Measurements from ENCODE around the gene CACNA1G. TPM values are rescaled to one million over a fixed set of nuclear protein-coding genes. Genes with fewer than 3 reads are reported as not detected.

Gene CACNA1G
- total RNA-seq, 6 donors from 2014 or later: under 0.01 to 0.37 (median 0.11) TPM; not detected in 2

GRCh38 chr17:50653738-50654137 is 93.2 kb downstream of the CACNA1G start:
- ATAC-seq (ENCODE audit: low FRiP score in 2 of 2): peak in 1 of 2 donors; percentile 65
- Histone ChIP-seq H3K27ac (no peak overlapping the region), H3K9me3 (peaks cover 0 to 3% (median 0%) of the 10 kb centered on the region in 4 donors), H3K27me3 (no peaks in the 10 kb centered on the region), H3K36me3 (no peaks in the 10 kb centered on the region), H3K4me3 (no peak overlapping the region), H3K4me1 (peaks cover 0 to 5% (median 2%) of the 10 kb centered on the region in 4 donors)
- 60 to 80% methylated on average over 3 of the region's 3 CpGs for WGBS, 2 donors
- no peak for TF ChIP-seq POLR2AphosphoS5 (IDR thresholded peaks at IDR 0.05)
- no peak for TF ChIP-seq POLR2A (IDR thresholded peaks at IDR 0.05)
- TF ChIP-seq, protein P1, sequence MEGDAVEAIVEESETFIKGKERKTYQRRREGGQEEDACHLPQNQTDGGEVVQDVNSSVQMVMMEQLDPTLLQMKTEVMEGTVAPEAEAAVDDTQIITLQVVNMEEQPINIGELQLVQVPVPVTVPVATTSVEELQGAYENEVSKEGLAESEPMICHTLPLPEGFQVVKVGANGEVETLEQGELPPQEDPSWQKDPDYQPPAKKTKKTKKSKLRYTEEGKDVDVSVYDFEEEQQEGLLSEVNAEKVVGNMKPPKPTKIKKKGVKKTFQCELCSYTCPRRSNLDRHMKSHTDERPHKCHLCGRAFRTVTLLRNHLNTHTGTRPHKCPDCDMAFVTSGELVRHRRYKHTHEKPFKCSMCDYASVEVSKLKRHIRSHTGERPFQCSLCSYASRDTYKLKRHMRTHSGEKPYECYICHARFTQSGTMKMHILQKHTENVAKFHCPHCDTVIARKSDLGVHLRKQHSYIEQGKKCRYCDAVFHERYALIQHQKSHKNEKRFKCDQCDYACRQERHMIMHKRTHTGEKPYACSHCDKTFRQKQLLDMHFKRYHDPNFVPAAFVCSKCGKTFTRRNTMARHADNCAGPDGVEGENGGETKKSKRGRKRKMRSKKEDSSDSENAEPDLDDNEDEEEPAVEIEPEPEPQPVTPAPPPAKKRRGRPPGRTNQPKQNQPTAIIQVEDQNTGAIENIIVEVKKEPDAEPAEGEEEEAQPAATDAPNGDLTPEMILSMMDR (IDR thresholded peaks at IDR 0.05): no peak
- no peak for TF ChIP-seq EP300 (IDR thresholded peaks at IDR 0.05)
- DNase-seq: peak in 1 of 2 donors; percentile 60

DNA sequence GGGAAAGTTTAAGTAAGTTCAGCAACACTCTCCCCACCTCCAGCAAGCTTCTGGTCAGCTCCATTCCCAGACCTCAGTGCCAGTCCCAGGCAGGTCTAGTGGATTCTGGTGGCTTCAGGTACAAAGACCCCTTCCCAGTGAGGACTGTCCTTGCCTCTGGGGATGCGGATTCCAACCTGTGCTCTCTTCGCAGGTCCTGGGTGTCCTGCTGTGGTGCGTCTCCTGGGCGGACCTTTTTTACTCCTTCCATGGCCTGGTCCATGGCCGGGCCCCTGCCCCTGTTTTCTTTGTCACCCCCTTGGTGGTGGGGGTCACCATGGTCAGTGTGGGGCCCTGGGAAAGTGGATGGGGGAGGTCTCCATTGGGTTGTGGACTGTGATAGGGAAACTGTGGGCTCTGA is 96.0 kb downstream of the CACNA1G start:
- H3K27ac ChIP-seq: no peak overlapping the region
- no peak for ATAC-seq (ENCODE audit: low FRiP score in 2 of 2)
- no peak for TF ChIP-seq EP300 (IDR thresholded peaks at IDR 0.05)
- TF ChIP-seq, protein P1 (IDR thresholded peaks at IDR 0.05): no peak
- no peak for TF ChIP-seq POLR2AphosphoS5 (IDR thresholded peaks at IDR 0.05)
- 70 to 95% methylated on average over 2 to 5 of the region's 5 CpGs for WGBS, 2 donors
- peaks cover 0 to 3% (median 0%) of the 10 kb centered on the region in 4 donors for H3K9me3 ChIP-seq
- no peak overlapping the region for H3K4me3 ChIP-seq
- H3K27me3 ChIP-seq: no peaks in the 10 kb centered on the region
- DNase-seq: no peak
- H3K4me1 ChIP-seq: peaks cover 23 to 32% (median 27%) of the 10 kb centered on the region in 4 donors
- no peaks in the 10 kb centered on the region for H3K36me3 ChIP-seq

GRCh38 chr17:50657054-50657453 is 96.5 kb downstream of the CACNA1G start:
- H3K4me1 ChIP-seq: peaks cover 29 to 37% (median 33%) of the 10 kb centered on the region in 4 donors
- no peak for ATAC-seq (ENCODE audit: low FRiP score in 2 of 2)
- no peak for DNase-seq
- H3K9me3 ChIP-seq: peaks cover 0 to 3% (median 0%) of the 10 kb centered on the region in 4 donors
- 96 to 98% methylated on average over 6 to 7 of the region's 7 CpGs for WGBS, 2 donors
- H3K27ac ChIP-seq: no peak overlapping the region
- TF ChIP-seq POLR2AphosphoS5 (IDR thresholded peaks at IDR 0.05) (no peak), POLR2A (IDR thresholded peaks at IDR 0.05) (no peak), EP300 (IDR thresholded peaks at IDR 0.05) (no peak)
- TF ChIP-seq, protein P1 (IDR thresholded peaks at IDR 0.05): no peak
- H3K36me3 ChIP-seq: no peaks in the 10 kb centered on the region
- H3K4me3 ChIP-seq: no peak overlapping the region
- H3K27me3 ChIP-seq: no peaks in the 10 kb centered on the region

DNA sequence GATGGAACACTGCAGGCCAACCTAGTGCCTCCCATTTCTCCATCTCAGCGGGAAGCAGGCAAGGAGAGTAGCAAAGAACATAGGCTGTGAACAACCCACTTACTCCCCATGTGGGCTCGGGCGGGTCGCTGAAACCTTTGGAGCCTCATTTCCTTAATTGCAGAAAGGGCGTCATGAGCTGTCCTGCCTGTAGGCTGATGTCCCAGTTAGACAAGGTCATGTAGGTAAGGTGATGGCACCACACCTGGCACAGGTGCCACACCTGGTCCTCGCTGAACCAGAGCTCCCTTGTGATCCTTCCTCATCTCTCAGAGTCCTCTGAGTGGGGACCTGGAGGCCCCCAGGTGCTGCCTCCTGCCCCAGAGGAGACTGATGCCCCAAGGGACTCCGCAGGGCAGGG is 97.1 kb downstream of the CACNA1G start:
- H3K9me3 ChIP-seq: peaks cover 0 to 3% (median 0%) of the 10 kb centered on the region in 4 donors
- 86 to 95% methylated on average over 7 of the region's 7 CpGs for WGBS, 2 donors
- H3K27ac ChIP-seq: no peak overlapping the region
- DNase-seq (no peak), ATAC-seq (ENCODE audit: low FRiP score in 2 of 2) (no peak)
- TF ChIP-seq EP300 (IDR thresholded peaks at IDR 0.05) (no peak), POLR2AphosphoS5 (IDR thresholded peaks at IDR 0.05) (no peak), POLR2A (IDR thresholded peaks at IDR 0.05) (no peak)
- TF ChIP-seq, protein P1 (IDR thresholded peaks at IDR 0.05): no peak
- no peak overlapping the region for H3K4me3 ChIP-seq
- no peaks in the 10 kb centered on the region for H3K27me3 ChIP-seq
- H3K36me3 ChIP-seq: no peaks in the 10 kb centered on the region
- peaks cover 33 to 43% (median 36%) of the 10 kb centered on the region in 4 donors for H3K4me1 ChIP-seq

DNA sequence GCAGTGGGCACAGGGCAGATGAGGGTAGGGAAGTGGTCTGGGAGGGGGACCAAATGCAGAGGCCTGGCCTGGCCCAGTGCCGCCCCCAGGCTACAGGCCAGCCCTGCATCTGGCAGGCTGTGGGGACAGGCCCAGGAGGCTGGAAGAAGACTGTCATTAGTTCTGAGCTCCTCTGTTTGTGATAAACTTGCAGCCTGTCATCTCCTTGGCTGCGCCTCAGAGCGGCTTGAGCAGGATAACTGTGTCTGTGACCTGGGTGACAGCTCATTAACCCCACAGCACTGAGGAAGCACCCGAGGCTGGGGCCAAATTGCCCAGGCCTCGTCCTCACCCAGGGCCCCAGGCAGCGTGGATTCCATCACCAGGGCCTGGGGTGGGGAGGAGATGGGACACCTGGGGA is 98.1 kb downstream of the CACNA1G start:
- Histone ChIP-seq H3K27me3 (no peaks in the 10 kb centered on the region), H3K4me1 (peaks cover 33 to 44% (median 36%) of the 10 kb centered on the region in 4 donors), H3K36me3 (no peaks in the 10 kb centered on the region), H3K9me3 (no peaks in the 10 kb centered on the region), H3K4me3 (no peak overlapping the region), H3K27ac (peak overlapping the region in 1 of 4 donors; percentile 84)
- TF ChIP-seq, protein P1 (IDR thresholded peaks at IDR 0.05): no peak
- TF ChIP-seq POLR2A (IDR thresholded peaks at IDR 0.05) (no peak), EP300 (IDR thresholded peaks at IDR 0.05) (no peak), POLR2AphosphoS5 (IDR thresholded peaks at IDR 0.05) (no peak)
- ATAC-seq (ENCODE audit: low FRiP score in 2 of 2): no peak
- 71 to 84% methylated on average over 1 to 6 of the region's 6 CpGs for WGBS, 2 donors
- no peak for DNase-seq
